CD4-positive, alpha-beta T cell treated with Interleukin-6 at 100 ng/mL for 8 hours (primary cell): Measurements from ENCODE around the gene CCSER1.
"Not testable (repeated sequence)": the region's sequence is repeated elsewhere in the genome, so short reads cannot be mapped to it uniquely, and the experiment has no call there.

ENCODE experiments used
- DNase-seq: peaks from one replicate; pipeline ENCODE4 v3.0.0-alpha.2; 2020; ENCODE audit warnings: mixed read lengths, low spot score

The CCSER1 gene

DNA sequence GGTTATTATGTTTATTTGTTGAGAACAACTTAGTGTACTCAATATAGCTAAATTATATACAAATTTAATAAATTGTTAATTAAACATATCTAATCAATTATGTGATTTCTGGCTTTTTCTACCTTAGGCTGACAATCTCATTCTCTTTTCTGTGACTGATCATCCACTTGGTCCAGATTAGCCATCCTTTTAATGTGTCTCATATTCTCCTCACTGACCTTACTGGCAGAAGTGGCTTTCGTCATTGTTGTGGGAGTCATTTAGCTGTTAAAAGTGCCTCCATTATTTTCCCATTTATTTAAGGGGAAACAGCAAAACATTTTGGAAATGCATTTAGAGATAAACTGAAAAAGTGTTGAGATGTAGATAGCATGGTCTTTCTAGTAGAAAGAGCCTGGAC, 172.2 kb downstream of the CCSER1 start:
- no peak for DNase-seq

DNA sequence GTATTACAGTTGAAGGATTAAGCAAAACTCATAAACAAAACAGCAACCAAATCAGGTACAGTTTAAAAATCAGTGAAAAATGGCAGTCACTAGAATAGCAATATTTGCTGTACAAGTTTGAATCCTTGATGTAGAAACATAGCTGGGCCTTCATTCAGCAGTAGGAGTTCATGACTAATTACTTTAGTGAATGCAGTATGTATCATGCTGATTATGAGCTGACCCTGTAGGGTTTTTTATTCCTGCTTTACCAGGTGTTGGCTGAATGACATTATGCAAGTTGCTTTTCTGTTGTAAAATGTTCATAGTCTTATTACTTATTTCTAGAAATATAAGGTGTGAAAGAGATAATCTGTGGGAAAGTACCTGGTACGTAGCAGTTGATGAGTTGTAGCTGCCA, 179.6 kb downstream of the CCSER1 start:
- no peak for DNase-seq

DNA sequence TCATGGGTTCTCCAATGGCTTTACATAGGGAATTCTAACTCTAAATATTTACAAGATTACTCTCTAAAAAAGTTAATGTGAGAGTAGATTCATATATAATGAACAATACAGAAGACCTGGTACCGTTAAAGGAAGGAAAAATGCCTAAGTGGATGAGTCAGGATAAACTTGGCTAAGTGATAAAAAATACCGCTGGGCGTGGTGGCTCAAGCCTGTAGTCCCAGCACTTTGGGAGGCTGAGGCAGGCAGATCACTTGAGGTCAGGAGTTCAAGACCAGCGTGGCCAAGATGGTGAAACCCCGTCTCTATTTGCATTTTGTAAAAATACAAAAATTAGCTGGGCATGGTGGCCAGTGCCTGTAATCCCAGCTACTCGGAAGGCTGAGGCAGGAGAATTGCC, 189.9 kb downstream of the CCSER1 start:
- DNase-seq, result not testable (repeated sequence)

DNA sequence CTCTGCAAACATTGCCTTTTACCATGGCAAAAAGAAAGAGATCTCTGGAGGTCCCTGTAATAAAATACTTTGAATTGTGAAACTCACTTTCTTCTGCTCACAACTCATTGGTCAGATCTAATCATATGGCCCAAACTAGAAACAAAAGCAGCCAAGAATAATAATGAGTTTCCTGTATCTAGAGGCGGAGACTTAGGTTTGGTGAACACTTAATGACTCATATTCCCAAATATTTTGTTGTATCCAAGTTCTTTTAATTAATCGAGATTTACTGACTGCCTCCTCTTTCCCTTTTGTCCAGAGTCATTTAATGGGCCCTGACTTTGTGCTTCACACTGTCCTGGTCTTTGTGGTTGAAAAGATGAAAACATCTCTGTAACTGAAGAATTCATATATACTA, 190.6 kb downstream of the CCSER1 start:
- no peak for DNase-seq

DNA sequence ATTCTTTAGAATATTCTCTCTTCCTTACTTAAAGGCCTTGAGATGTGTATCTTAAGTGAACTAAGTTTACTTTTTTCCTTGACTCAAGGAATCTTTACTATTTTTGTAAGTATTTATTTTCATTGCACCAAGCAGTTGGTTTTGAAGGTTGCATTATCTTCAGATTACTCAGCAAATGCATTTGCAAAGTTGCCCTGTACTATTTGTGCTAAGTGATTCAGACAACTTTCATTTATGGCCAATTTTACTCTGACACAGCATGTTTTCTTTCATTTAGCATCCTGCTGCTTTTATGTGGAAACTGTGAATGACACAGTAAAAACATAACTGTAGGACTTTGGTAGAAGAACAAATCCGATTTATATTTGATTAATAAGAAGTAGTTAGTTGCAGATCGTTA, 191.0 kb downstream of the CCSER1 start:
- no peak for DNase-seq

DNA sequence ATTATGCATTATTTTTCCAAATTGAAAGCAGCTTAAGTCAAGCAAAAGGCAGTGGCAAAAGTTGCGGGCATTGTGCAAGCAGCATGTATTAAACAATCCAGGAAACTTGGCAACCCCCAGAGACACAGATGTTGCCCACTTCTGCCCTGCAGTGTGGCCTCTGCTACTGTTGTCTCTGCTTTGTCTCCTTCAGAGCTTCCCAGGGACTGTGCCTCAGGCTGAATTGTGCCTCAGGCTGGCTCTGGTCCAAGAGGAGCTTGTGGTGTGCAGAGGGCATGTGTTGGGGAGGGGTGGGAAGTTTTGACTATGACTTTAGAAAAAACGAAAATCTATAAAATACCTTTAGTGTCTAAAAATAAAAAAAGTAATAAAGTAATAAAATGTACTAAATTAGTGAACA, 201.4 kb downstream of the CCSER1 start:
- DNase-seq, result no peak

DNA sequence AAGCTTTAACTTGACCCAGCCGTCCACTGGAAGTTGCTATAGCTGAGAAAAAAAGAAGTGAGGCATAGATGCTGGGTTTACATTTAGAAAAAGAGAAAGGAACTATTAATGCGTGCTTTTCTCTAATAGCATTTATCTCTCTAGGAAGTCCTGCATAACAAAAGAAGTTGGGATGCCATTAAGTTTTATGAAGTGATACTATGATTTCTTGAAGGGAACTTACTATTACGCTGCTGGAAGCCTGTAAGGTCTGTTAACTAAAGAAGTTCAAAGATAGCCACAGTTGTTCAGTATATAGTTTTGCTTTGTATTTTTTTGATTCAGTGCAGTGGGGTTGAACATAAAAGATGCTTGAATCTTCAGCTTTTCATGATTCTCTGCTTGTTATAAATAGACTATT, 203.4 kb downstream of the CCSER1 start:
- DNase-seq, result no peak

DNA sequence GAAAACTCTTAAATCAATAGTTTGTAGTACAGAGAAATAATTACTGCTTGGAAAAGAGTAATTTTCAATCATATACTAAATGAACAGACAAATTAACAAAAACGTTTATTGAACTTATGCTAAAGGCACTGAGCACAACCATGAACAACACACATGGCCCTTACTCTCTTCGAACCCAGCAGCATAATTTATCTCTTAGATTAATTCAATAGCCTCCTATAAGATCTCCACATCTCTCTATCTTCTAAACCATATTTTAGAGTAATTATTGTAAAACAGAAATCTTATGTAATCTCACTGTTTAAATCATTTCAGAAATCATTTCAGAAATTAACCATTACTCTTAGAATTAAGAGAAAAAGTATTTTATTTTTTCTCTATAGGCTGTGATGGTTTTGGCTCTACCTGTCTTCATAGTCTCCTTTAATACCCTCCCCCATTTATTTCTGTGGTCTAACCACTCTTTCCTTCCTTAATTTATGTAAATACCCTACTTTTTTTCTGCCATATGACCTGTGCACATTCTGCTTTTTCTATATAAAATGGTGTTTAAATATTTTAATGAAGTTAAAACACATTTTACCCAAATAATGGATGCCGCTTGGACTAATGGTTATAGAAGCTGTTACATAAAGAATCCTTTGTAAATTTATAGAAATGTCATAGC, 218.5 kb downstream of the CCSER1 start:
- no peak for DNase-seq

DNA sequence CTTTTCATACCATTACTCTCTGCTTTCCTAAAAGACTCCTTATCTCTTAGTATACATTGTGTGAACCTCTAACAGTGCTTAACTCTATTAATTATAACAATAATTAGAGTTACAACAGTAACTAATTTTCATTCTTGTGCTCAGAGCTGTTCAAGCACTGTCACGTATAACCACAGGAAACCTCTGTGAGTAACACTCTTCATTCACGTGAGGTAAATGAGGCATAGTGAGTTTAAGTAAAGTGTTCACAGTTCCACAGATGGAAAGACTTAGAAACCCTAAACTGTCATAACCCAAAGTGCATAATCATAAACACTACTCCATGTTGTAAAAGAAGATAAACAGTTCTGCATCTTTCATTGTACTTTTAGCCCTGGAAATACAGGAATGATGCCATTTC, 222.4 kb downstream of the CCSER1 start:
- DNase-seq, result no peak

DNA sequence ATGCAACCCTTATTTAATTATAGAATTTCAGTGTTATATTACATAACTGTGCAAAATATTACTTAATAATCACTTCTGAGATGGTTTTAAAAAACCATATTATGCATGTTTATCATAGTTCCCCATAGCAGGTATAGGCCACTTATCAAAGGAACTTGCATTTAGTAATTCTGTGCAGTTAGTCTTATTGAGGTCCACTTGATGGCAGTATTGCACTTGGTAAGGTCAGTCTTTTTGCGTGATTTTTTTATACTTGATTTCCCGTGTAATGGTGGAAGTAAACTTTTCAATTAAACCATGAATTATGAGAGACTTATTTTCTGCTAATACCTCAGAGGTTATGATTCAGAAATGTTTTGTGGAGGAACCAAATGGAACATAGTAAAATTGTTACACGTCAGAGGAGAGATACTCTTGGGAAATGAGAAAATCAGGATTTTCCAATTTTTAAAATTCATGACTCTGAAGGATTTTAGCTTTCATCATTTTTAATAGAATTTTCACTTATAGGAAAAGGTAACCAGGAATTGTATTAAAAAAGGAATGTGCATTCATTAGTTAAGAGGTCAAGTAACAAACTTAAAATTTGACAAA, 230.0 kb downstream of the CCSER1 start:
- no peak for DNase-seq

DNA sequence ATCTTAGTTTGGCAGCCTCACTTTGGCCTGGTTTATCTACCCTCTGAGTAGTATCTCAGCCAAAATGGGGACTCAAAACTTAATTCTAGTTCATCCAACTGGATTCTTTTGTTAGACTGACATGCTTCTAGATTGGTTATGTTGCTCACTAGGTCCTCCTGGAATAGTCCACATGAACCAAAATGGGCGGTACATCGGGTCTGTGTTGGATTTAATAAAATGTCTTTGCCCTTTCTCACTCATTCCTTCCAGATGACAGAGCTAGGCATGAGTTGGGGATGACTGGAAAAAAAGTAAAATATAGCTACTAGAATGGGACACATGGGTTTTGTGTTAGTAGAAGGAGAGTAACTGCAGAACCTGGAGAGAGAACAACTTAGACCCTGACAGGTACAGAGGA, 247.9 kb downstream of the CCSER1 start:
- DNase-seq, result no peak

DNA sequence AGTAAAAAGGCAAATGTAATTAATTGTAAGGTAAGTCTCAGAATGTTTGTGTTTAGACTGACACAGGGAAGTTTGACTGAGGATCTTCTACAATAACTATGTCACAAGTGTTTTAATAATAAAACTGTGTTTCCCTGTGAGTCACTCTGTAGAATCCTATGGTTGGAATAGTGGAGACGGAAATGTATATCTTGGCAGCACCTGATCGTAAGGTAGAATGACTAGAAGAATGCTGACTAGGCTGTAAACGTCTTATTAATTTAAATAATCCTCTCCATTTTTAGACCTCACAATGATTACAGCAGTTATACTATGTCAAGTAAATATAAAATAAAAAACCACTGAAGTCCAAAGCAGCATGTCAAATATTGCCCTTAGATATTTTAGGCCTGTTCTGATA, 266.0 kb downstream of the CCSER1 start:
- DNase-seq, result no peak

DNA sequence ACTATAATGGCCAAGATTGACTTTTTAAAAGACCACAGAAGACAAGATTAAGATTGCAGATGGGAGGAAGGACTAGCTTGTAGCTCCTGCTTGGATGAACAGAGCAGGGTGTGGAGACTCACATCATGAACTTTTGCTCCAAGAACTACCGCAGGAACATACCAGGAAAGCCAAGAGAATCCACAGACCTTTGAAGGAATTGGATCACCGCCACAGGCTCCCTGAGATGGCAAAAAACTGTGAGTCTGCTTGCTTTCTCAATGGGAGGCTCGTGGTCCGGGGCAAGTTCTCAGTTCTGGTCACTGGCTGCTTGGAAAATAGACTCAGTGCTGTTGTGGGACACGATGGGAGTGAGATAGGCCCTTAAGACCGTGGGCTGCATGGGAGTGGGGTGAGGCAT, 276.6 kb downstream of the CCSER1 start:
- no peak for DNase-seq

DNA sequence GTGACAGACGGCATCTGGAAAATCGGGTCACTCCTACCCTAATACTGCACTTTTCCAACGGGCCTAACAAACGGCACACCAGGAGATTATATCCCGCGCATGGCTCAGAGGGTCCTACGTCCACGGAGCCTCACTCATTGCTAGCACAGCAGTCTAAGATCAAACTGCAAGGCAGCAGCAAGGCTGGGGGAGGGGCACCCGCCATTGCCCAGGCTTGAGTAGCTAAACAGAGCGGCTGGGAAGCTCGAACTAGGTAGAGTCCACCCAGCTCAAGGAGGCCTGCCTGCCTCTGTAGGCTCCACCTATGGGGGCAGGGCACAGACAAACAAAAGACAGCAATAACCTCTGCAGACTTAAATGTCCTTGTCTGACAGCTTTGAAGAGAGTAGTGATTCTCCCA, 280.7 kb downstream of the CCSER1 start:
- not testable (repeated sequence) for DNase-seq

DNA sequence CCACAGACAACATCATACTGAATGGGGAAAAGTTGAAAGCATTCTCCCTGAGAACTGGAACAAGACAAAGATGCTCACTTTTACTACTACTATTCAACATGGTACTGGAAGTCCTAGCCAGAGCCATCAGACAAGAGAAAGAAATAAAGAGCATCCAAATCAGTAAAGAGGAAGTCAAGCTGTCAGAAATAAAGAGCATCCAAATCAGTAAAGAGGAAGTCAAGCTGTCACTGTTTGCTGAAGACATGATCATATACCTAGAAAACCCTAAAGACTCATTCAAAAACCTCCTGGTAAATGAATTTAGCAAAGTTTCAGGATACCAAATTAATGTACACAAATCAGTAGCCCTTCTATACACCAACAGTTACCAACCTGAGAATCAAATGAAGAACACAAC, 285.6 kb downstream of the CCSER1 start:
- DNase-seq, result not testable (repeated sequence)

DNA sequence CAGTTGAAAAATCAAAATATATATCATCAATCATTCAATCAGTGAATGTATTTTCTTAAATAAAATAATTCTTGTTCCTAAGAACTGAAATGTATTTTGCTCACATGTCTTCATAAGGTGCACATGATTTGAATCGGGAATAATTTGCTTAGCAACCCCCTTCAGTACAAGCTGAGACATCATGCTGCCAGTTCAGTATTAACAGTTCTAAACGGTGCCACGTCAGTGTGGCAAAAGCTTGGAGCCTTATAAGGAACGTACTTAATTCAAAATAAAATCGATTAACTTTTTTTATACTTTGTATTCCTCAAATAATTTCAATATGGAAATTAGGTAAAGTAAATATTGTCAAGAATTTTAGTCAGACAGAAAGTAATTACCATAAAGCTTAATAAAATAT, 287.9 kb downstream of the CCSER1 start:
- no peak for DNase-seq

DNA sequence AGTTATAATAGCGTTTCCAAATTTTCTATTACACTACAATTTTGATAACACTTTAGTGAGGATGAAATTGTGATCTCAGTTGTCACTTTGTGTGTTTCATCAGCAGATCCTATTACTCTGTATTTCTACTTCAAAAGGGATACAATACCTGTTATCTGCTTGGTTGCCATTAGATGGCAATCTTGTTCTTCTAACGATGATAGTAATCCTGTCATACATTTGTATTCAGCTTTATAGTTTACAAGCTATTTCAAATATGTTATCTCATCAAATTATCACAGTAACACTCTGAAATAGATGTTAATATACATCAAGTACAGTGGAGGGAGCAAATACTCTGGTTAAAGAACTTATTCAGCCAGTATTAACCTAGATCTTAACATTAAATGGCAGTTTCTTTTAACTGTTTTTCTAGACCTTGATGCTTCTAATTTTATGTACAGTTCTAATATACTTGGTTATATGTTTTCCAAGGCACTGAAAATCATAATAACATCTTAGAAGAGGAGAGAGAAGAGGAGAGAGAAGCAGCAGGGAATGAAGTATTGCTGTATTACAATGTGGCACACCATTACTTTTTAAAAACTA, 292.0 kb downstream of the CCSER1 start:
- no peak for DNase-seq

DNA sequence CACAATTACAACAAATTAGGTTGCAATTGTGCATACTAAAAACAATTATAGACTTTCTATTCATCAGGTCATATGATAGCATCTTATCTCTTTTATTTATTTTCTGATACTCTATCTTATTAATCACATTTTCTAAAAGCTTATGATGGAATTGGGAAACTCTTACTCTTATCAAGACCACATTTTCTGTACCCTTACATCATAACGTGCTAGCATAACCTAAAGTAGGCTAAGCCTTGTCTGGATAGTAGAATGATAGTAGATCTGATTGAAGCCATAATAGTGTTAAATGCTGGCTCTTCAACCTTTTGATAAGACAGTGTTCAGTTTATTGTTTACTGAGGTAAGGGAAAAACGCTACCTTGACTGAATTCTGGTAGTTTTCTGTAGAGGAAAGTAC, 294.0 kb downstream of the CCSER1 start:
- DNase-seq, result no peak

DNA sequence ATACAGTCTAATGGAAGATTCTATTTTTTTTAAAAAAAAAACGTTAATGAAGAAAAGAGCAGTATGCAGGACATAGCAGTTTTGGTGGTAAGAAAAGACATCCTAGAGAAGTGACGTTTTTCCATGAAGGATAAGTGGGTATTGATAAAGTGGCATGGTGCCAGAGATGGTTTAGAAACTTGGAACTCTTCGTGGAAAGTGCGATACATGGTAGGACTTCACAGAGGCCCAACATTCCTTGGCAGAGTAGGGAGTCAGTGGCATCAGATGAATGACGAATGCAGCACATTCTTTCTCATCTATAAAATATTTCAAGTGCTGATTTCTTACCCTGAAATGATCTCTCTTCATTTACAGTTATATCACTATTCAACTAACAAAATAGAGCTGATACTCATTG, 298.7 kb downstream of the CCSER1 start:
- DNase-seq, result no peak

DNA sequence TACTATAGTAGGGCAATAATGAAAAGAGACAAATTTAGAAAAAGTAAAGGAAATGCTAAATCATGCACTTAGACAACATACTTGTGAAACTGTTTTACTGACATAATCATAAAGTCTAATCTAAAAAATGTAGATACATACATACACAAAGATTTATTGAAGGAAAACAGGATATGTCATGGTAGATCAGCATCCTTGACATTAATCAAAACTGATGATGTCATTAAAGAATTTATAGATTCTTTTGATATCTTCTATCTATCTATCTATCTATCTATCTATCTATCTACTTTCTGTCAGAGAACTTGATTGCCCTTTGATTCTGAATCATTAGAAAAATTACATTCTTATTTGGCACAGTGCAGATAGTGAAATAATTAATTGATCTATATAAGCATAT, 311.3 kb downstream of the CCSER1 start:
- DNase-seq, result no peak

DNA sequence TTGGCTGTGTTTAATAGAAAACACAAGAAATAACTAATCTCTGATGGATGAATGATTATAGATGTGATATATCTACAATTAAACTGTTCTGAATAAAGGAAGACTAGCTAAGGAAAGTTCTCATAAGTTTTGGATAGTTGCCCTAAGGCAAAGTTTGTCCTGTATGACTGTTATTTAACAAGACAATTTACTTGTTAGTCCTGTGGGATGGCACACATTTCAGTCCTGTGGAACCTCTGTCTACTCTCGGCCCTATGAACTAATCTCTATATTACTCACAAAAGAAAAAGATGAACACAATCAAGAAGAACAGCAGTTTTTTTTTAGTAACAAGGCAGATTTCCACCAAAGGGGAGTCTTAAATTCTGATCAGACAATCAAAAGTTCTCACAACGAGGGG, 314.6 kb downstream of the CCSER1 start:
- DNase-seq, result no peak

DNA sequence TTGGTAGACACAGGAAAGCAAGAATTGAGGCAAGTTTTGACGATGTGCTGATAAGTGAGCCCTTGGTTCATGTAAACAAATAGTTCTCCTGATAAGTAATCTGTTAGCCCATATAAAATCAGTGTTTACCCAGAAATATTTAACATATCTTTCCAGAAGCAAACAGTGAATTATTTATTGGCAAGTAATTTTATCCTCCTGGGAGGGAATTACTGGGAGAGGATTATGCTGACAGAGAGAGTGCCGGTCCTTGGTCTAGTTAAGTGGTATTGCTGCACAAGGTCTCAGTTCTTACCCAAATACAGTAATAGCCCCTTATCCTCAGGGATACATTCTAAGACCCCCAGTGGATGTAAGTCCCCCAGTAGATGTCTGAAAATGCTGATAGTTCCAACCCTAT, 315.4 kb downstream of the CCSER1 start:
- DNase-seq, result no peak

DNA sequence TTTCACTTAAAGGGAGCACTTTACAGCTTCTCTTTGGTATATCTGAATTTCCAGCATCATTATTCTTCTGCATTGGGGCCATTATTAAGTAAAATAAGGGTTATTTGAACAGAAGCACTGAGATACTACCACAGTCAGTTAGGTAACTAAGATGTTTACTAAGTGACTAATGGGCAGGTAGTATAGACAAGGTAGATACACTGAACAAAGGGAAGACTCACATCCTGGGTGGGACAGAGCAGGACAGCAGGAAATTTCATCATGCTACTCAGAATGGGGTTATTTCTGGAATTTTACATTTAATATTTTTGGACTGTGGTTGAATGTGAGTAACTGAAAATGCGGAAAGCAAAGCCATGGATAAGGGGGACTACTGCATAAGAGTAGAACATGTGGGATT, 316.0 kb downstream of the CCSER1 start:
- DNase-seq, result no peak

DNA sequence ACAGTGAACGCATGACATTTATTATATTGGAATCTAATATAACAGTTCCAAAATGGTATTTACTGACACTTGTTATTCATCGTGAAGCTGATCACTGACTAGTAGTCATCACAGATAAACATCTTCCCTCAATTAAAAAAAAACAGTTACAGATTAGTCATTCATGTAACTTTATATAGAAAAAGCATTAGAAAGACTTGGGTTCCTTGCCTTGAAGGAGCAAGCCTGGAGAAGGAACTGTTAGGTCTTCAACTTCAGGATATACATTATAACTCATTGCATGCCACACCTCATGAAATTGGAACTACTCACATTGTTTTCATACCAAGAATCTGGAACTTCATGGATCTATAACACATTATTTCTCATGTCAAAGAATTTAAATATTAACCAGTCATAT, 317.7 kb downstream of the CCSER1 start:
- DNase-seq, result no peak
